Iris pigment epithelial cell (primary cell): ENCODE data around the gene FBXO33.
"Not testable (repeated sequence)": the region's sequence is repeated elsewhere in the genome, so short reads cannot be mapped to it uniquely, and the experiment has no call there.

Experiments used
- DNase-seq: peaks from one replicate; pipeline ENCODE4 v3.0.0-alpha.2; 2011; ENCODE audit warnings: low read depth

Gene FBXO33

GRCh38 chr14:39369029-39369428, 63.2 kb downstream of the FBXO33 start:
- DNase-seq: no peak

- peak; percentile 75 for DNase-seq
Observed at GRCh38 chr14:39368261-39368959, 63.8 kb downstream of the FBXO33 start.

- DNase-seq: no peak
Observed at GRCh38 chr14:39367387-39367751, 64.9 kb downstream of the FBXO33 start.

GRCh38 chr14:39366460-39367386, 65.5 kb downstream of the FBXO33 start:
- DNase-seq: no peak

- DNase-seq: no peak
Observed at GRCh38 chr14:39365354-39365753, 66.9 kb downstream of the FBXO33 start.

GRCh38 chr14:39364509-39364908, 67.7 kb downstream of the FBXO33 start:
- DNase-seq: no peak

- not testable (repeated sequence) for DNase-seq
Observed at GRCh38 chr14:39361556-39361955, 70.7 kb downstream of the FBXO33 start.

GRCh38 chr14:39360316-39360715, 71.9 kb downstream of the FBXO33 start:
- DNase-seq: no peak

GRCh38 chr14:39359069-39359468, 73.2 kb downstream of the FBXO33 start:
- not testable (repeated sequence) for DNase-seq

GRCh38 chr14:39351708-39352107, 80.5 kb downstream of the FBXO33 start:
- DNase-seq: peak; percentile 84

GRCh38 chr14:39350866-39351265, 81.4 kb downstream of the FBXO33 start:
- DNase-seq: no peak
